GM13977 (cell line): ENCODE measurements around the gene RAD50.
"Not testable (repeated sequence)": the region's sequence is repeated elsewhere in the genome, so short reads cannot be mapped to it uniquely, and the experiment has no call there.

Experiments used
- DNase-seq: peaks from one replicate; pipeline ENCODE4 v3.0.0; 2012; ENCODE audit warnings: low spot score
- in situ Hi-C: fragments of 300-500 bp; cut with MboI; formaldehyde crosslinking; loops from one replicate; pipeline ENCODE4 v1.12.0; 2022; ENCODE audit warnings: low sequenced_read_pairs, low pct_unique_long_range_greater_than_20kb, mixed read lengths, inconsistent platforms; ENCODE audit not compliant: unreplicated experiment
- TF ChIP-seq, protein P1 (sequence below): IDR thresholded peaks from 2 replicates; pipeline ENCODE4 v1.5.1; 2012; ENCODE audit warnings: mild to moderate bottlenecking, control low read depth; ENCODE audit not compliant: insufficient read depth; ENCODE audit errors: extremely low read depth, missing control alignments

The RAD50 gene

DNA sequence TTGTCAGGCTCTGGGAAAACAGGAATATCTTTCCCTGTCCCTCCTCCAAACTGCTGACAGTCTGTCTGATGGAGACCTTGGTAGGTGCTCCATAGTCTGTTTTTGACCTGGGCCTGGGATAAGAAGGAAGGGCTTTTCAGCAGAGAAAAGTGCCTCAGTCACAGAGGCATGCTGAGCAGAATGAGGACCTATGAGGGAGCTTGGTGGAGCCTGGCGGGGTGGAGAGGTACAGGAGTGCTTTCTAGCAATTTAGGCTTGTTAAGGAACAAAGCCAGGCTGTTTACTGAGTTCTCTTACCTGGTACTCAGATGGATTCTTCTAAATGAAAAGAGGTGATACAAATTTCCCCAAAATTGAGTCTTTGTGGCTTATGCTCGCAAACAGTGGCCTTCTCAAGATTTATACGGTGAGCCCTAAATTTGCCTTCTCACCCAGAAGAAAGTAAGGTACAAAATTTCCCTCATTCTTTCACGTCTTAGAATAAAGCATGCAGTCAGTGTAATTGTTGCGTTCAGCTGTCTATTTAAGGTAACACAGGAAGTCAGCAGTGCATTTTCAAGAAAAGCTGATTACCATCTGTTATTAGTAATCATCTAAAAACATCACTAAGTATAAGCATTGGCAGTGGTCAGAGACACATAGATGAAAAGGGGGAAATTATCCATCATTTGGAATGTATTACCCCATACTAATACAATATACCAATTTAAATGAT is 72.6 kb downstream of the RAD50 start:
- TF ChIP-seq, protein P1, sequence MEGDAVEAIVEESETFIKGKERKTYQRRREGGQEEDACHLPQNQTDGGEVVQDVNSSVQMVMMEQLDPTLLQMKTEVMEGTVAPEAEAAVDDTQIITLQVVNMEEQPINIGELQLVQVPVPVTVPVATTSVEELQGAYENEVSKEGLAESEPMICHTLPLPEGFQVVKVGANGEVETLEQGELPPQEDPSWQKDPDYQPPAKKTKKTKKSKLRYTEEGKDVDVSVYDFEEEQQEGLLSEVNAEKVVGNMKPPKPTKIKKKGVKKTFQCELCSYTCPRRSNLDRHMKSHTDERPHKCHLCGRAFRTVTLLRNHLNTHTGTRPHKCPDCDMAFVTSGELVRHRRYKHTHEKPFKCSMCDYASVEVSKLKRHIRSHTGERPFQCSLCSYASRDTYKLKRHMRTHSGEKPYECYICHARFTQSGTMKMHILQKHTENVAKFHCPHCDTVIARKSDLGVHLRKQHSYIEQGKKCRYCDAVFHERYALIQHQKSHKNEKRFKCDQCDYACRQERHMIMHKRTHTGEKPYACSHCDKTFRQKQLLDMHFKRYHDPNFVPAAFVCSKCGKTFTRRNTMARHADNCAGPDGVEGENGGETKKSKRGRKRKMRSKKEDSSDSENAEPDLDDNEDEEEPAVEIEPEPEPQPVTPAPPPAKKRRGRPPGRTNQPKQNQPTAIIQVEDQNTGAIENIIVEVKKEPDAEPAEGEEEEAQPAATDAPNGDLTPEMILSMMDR: no peak
- DNase-seq: peak; percentile 56
- in situ Hi-C loops: no loop called here

DNA sequence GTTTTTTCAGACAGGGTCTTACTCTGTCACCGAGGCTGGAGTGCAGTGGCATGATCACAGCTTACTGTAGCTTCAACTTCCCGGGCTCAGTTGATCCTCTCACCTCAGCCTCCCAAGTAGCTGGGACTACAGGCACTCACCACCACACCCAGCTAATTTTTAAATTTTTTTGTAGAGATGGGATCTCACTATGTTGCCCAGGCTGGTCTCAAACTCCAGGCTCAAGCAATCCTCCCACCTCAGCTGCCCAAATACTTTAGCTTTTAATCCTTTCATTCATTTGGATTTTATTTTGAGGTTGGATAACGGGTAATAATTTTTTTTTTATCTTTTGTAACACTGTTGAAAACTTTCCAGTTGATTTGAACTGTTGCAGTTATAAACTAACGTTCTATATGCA is 76.8 kb downstream of the RAD50 start:
- DNase-seq, in situ Hi-C loops: not testable (repeated sequence)

DNA sequence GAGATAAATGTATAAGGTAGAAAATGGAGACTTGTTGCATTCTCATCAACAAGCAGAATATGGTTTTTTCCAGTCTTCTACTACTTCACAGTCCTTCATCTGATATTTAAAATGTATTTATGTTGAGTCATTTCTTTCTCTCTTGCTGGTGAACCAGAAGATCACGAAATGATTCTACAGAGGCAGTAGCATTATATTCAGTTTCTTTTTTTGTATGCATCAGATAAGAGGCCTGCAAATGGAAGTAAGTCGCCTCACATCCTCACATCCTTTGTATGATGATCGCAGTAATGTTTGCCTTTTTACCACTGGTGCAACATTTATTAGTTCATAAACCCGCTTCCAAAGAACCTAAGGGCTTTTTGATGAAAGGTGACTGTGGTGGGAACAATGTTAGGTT is 79.1 kb downstream of the RAD50 start:
- in situ Hi-C loops: no loop called here
- TF ChIP-seq, protein P1: no peak

DNA sequence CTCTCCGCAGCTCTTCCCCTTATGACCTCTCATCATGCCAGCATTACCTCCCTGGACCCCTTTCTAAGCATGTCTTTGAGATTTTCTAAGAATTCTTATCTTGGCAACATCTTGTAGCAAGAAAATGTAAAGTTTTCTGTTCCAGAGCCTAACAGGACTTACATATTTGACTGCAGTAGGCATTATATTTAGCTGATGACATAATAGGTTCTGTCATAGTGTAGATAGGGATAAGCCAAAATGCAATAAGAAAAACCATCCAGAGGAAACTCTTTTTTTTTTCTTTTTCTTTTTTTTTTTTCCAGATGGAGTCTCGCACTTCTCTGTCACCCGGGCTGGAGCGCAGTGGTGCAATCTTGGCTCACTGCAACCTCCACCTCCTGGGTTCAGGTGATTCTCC is 80.5 kb downstream of the RAD50 start:
- in situ Hi-C loops: no loop called here
- TF ChIP-seq, protein P1: no peak
- DNase-seq: no peak

More for the DNA sequence above, 79.1 kb downstream of the RAD50 start:
- peak; percentile 51 for DNase-seq

DNA sequence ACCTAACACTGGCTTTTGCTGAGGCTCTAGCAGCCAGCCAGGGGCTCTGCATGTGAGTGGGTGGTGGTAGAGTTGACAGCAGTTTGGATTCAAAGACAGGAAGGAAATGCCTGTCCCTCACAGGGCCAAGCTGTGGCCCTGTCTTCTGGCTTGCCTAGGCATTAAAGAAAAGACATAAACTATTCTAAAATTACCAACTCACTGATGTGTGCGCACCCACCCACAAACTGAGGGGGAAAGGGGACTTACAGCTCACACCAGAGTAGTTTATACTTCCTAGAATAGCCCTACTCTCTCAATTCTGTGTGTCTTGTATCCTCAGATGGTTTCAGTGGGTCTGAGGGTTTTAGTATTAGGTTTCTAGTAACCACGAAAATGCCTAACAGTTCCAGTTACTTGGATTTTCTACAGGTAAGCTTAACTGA is 82.9 kb downstream of the RAD50 start:
- DNase-seq: peak; percentile 36
- TF ChIP-seq, protein P1: no peak
- in situ Hi-C loops: no loop called here

DNA sequence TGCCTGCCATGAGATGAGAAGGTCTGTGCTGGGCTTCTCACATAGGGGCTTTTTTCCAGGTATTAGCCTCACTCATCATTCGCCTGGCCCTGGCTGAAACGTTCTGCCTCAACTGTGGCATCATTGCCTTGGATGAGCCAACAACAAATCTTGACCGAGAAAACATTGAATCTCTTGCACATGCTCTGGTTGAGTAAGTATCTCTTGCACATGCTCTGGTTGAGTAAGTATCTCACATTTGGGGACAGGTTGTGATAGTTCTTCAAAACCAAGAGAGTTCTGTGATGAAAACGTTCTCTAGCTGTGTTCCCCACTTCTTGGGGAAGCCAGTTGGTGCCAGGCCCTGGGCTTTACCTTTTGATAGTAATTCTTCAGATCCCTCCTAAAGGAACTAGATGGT is 83.8 kb downstream of the RAD50 start:
- no peak for DNase-seq
- TF ChIP-seq, protein P1: no peak
- in situ Hi-C loops: no loop called here

DNA sequence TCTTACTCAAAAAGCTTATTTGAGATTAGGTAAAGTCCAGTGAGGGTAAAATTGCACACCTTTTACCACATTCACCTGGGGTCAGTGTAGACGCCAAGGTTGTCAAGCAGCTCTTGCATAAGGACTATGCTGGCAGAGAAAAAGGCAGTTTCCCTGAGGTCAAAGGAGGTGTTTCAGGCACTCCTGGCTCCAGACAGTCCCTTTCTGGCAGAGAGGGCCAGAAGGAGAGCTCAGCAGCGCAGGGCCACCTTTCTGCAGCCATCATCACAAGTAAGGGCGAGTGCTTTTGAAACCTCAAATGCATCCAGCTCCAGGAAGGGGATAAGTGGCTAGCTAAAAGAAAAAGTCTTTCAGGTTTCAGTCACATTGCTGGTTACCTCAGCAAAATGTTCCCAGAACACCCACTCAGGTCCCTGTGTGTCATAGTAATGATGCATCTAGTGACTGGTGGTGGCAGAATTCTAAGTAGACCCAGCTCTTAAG is 84.5 kb downstream of the RAD50 start:
- in situ Hi-C loops: no loop called here
- TF ChIP-seq, protein P1: no peak
- DNase-seq: peak; percentile 23
